SK-N-SH (cell line): ENCODE measurements around the gene RASSF4. TPM values are rescaled to one million over a fixed set of nuclear protein-coding genes. Genes with fewer than 3 reads are reported as not detected.

ENCODE experiments used
- CTCF ChIA-PET: fragments of 300-600, 350-600 bp; formaldehyde crosslinking; extraction: SDS; loops from one replicate; lab custom pipeline; 2021; lab: Yijun Ruan, JAX
- POLR2A ChIA-PET: fragments of 350-600 bp; sonication (Branson Sonifier 250); formaldehyde crosslinking; extraction: SDS; loops from one replicate; lab custom pipeline; 2020; ENCODE audit warnings: antibody characterized with exemption, inconsistent platforms; lab: Yijun Ruan, JAX
- DNase-seq: peaks from one replicate; pipeline ENCODE4 v3.0.0; 2012
- H2AFZ ChIP-seq: fragments of 200-600 bp; sonication (generic); 2 replicates; pipeline ENCODE4 v1.8.1; 2016; ENCODE audit warnings: antibody characterized with exemption, mild to moderate bottlenecking, low read depth
- H3F3A ChIP-seq: fragments of 200-600 bp; sonication (generic); replicated peaks from 2 replicates; pipeline ENCODE3; 2016; ENCODE audit warnings: antibody characterized with exemption, mild to moderate bottlenecking; ENCODE audit not compliant: insufficient read depth
- H3K27ac ChIP-seq, 2 experiments: fragments of 200-500 bp in 1 of 2; fragments of 200-600 bp in 1 of 2; sonication (Bioruptor generic) in 1 of 2; sonication (generic), shearing (Covaris generic) in 1 of 2; 2 replicates each; pipeline versions ENCODE4 v1.5.1 to v1.6.1; 2014 to 2016; ENCODE audit warnings: low read depth in 2 of 2, inconsistent platforms in 1 of 2, low read length in 1 of 2, mild to moderate bottlenecking in 1 of 2, mixed read lengths in 1 of 2
- H3K27me3 ChIP-seq: fragments of 200-600 bp; sonication (generic), shearing (Covaris generic); 2 replicates; pipeline ENCODE4 v1.6.1; 2016; ENCODE audit warnings: mixed run types; ENCODE audit not compliant: insufficient read depth
- H3K36me3 ChIP-seq, 2 experiments: fragments of 200-500 bp in 1 of 2; fragments of 200-600 bp in 1 of 2; sonication (Bioruptor generic) in 1 of 2; sonication (generic) in 1 of 2; replicated peaks in 1 of 2; 2 replicates each; pipeline versions ENCODE3 to v1.5.1; 2014 to 2016; ENCODE audit warnings: low read length in 1 of 2, mild to moderate bottlenecking in 1 of 2; ENCODE audit not compliant: insufficient read depth in 2 of 2, control insufficient read depth in 1 of 2
- H3K4me1 ChIP-seq, 2 experiments: fragments of 200-500 bp in 1 of 2; fragments of 200-600 bp in 1 of 2; sonication (Bioruptor generic) in 1 of 2; sonication (generic), shearing (Covaris generic) in 1 of 2; 2 replicates each; pipeline versions ENCODE4 v1.5.1 to v1.6.1; 2014 to 2016; ENCODE audit warnings: low read depth in 1 of 2, low read length in 1 of 2, mixed run types in 1 of 2; ENCODE audit not compliant: insufficient read depth in 2 of 2, control insufficient read depth in 1 of 2
- H3K4me2 ChIP-seq: fragments of 200-600 bp; sonication (generic), shearing (Covaris generic); 2 replicates; pipeline ENCODE4 v1.6.1; 2017; ENCODE audit warnings: mixed run types
- H3K4me3 ChIP-seq, 2 experiments: fragments of 200-500 bp in 1 of 2; fragments of 200-600 bp in 1 of 2; sonication (Bioruptor generic) in 1 of 2; sonication (generic), shearing (Covaris generic) in 1 of 2; 2 replicates each; pipeline versions ENCODE4 v1.5.1 to v1.8.1; 2014 to 2016; ENCODE audit warnings: low read depth in 2 of 2, inconsistent platforms in 1 of 2, low read length in 1 of 2, mild to moderate bottlenecking in 1 of 2, mixed read lengths in 1 of 2, moderate library complexity in 1 of 2
- H3K79me2 ChIP-seq: fragments of 200-600 bp; sonication (generic); 2 replicates; pipeline ENCODE4 v1.8.1; 2017; ENCODE audit warnings: mild to moderate bottlenecking; ENCODE audit not compliant: insufficient read depth
- H3K9ac ChIP-seq: fragments of 200-600 bp; sonication (generic); 2 replicates; pipeline ENCODE4 v1.6.1; 2017; ENCODE audit warnings: mixed run types
- H3K9me2 ChIP-seq: fragments of 200-600 bp; sonication (generic); 2 replicates; pipeline ENCODE4 v1.6.1; 2017; ENCODE audit warnings: mixed run types
- H3K9me3 ChIP-seq: fragments of 200-600 bp; sonication (generic); 2 replicates; pipeline ENCODE4 v1.6.1; 2017; ENCODE audit warnings: mixed run types, mild to moderate bottlenecking, moderate library complexity
- H4K20me1 ChIP-seq: fragments of 200-600 bp; sonication (generic); 2 replicates; pipeline ENCODE4 v1.6.1; 2017; ENCODE audit warnings: mild to moderate bottlenecking, mixed run types; ENCODE audit not compliant: insufficient read depth
- FOXJ3 ChIP-seq: sonication (generic); formaldehyde crosslinking; IDR thresholded peaks from 2 replicates; pipeline ENCODE4 v1.5.1; 2020; ENCODE audit warnings: mild to moderate bottlenecking, missing genetic modification reagents
- GABPA ChIP-seq: IDR thresholded peaks from 2 replicates; pipeline ENCODE4 v1.4.0; 2012; ENCODE audit warnings: low read depth, mild to moderate bottlenecking
- NFIC ChIP-seq: IDR thresholded peaks from 2 replicates; pipeline ENCODE4 v1.4.0; 2012; ENCODE audit warnings: borderline replicate concordance
- NRF1 ChIP-seq: IDR thresholded peaks from 2 replicates; pipeline ENCODE4 v1.6.1; 2012; ENCODE audit warnings: low read depth, mild to moderate bottlenecking, low read length
- POLR2AphosphoS5 ChIP-seq: IDR thresholded peaks from 2 replicates; pipeline ENCODE4 v1.6.1; 2012; ENCODE audit warnings: low read depth, low read length
- RAD21 ChIP-seq: IDR thresholded peaks from 2 replicates; pipeline ENCODE4 v1.6.1; 2012; ENCODE audit warnings: mild to moderate bottlenecking, low read length
- RFX5 ChIP-seq: IDR thresholded peaks from 2 replicates; pipeline ENCODE4 v1.6.1; 2012; ENCODE audit warnings: mild to moderate bottlenecking, improper control_type of control experiment, low read length
- SMC3 ChIP-seq: IDR thresholded peaks from 2 replicates; pipeline ENCODE4 v1.6.1; 2012; ENCODE audit warnings: low read depth, low read length, improper control_type of control experiment
- WGBS: methylation state at CpG from one replicate; pipeline ENCODE4 v1.1.6; 2017; ENCODE audit warnings: low lambda C conversion rate; 5-methylcytosine and 5-hydroxymethylcytosine counted together
- polyA plus RNA-seq, 3 experiments: library from polyadenylated mRNA; depleted of rRNA; stranded (reverse); fragments of >200 nt; gene quantifications; 2 replicates each; pipeline ENCODE4 v1.2.3, GENCODE V29; 2012
- TF ChIP-seq, protein P1 (sequence below): IDR thresholded peaks from 2 replicates; pipeline ENCODE4 v1.4.0; 2012; ENCODE audit warnings: low read depth, borderline replicate concordance
- TF ChIP-seq, protein P2 (sequence below): fragments of 200-600 bp; sonication (generic); IDR thresholded peaks from 2 replicates; pipeline ENCODE4 v1.6.1; 2017; ENCODE audit warnings: antibody characterized with exemption, mild to moderate bottlenecking, moderate library complexity
- TF ChIP-seq, protein P3 (sequence below): fragments of 150-350 bp; IDR thresholded peaks from 2 replicates; pipeline ENCODE4 v1.6.1; 2016; ENCODE audit warnings: mild to moderate bottlenecking, low read depth, low read length
- TF ChIP-seq, protein P4 (sequence below): IDR thresholded peaks from 2 replicates; pipeline ENCODE4; 2012

The RASSF4 gene
- polyA plus RNA-seq, 1 of the 3 experiments (the other 2 are of a cell fraction): 11.0 TPM

DNA sequence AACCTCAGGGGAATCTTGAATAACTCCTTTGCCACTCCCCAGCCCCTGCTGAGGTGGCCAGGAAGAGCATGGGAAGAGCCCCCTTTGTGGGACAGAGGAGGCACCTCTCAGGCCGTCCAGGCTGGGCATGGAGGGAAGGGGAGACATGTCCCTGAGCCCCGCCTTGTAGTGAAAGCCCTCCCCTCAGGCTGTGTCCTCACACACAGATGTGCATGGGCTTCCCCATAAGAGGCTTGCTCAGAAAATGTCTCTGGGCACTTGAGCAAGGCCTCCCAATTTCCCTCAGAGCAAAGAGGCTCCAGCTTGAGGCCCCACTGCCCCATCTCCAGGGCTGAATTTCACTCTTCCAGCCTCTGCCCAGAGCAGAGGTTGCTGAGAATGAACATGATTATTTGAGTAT is 44.7 kb upstream of the RASSF4 start (continued):
- TF ChIP-seq FOXJ3 (CRISPR knock-in tag) (no peak), NRF1 (no peak)
- TF ChIP-seq, protein P1, sequence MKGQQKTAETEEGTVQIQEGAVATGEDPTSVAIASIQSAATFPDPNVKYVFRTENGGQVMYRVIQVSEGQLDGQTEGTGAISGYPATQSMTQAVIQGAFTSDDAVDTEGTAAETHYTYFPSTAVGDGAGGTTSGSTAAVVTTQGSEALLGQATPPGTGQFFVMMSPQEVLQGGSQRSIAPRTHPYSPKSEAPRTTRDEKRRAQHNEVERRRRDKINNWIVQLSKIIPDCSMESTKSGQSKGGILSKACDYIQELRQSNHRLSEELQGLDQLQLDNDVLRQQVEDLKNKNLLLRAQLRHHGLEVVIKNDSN: no peak

DNA sequence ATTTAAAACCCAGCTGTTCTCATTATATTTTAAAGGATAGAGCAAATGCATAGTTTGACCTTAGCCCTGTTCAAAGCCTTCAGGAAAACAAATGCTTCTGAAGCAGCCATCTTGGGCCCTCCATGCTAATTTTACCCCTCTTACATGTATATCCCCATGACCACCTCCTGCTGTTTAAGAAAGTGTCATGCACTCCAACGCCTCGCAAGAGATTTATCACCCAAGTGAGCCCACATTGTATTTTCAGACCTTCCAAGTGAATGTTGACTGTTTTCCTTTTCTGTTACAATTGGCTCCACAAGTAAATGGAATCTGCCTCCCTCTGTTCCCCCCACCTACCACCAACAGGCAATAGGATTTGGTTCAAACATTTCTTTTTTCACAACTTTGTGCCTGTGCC is 43.2 kb upstream of the RASSF4 start:
- Histone ChIP-seq H3F3A (no peaks in the 10 kb centered on the region), H2AFZ (no peak overlapping the region), H3K4me2 (no peak overlapping the region), H3K27ac (no peak overlapping the region), H3K27me3 (peaks cover 47% of the 10 kb centered on the region), H3K4me3 (no peak overlapping the region), H4K20me1 (no peaks in the 10 kb centered on the region), H3K9me2 (no peaks in the 10 kb centered on the region), H3K79me2 (no peaks in the 10 kb centered on the region), H3K9me3 (no peaks in the 10 kb centered on the region), H3K4me1 (peaks cover 0 to 6% of the 10 kb centered on the region in 2 experiments; a peak in 1 of 4 replicates), H3K9ac (no peak overlapping the region), H3K36me3 (no peaks in the 10 kb centered on the region)
- ChIA-PET CTCF (no interaction called here), POLR2A (no interaction called here)
- WGBS: 0% methylated on average over 2 of the region's 2 CpGs
- DNase-seq: no peak
- TF ChIP-seq SMC3 (no peak), RFX5 (no peak), RAD21 (no peak), NFIC (no peak), POLR2AphosphoS5 (no peak), GABPA (no peak)
- TF ChIP-seq, protein P1: no peak
- TF ChIP-seq, protein P2, sequence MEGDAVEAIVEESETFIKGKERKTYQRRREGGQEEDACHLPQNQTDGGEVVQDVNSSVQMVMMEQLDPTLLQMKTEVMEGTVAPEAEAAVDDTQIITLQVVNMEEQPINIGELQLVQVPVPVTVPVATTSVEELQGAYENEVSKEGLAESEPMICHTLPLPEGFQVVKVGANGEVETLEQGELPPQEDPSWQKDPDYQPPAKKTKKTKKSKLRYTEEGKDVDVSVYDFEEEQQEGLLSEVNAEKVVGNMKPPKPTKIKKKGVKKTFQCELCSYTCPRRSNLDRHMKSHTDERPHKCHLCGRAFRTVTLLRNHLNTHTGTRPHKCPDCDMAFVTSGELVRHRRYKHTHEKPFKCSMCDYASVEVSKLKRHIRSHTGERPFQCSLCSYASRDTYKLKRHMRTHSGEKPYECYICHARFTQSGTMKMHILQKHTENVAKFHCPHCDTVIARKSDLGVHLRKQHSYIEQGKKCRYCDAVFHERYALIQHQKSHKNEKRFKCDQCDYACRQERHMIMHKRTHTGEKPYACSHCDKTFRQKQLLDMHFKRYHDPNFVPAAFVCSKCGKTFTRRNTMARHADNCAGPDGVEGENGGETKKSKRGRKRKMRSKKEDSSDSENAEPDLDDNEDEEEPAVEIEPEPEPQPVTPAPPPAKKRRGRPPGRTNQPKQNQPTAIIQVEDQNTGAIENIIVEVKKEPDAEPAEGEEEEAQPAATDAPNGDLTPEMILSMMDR: no peak
- TF ChIP-seq, protein P3, sequence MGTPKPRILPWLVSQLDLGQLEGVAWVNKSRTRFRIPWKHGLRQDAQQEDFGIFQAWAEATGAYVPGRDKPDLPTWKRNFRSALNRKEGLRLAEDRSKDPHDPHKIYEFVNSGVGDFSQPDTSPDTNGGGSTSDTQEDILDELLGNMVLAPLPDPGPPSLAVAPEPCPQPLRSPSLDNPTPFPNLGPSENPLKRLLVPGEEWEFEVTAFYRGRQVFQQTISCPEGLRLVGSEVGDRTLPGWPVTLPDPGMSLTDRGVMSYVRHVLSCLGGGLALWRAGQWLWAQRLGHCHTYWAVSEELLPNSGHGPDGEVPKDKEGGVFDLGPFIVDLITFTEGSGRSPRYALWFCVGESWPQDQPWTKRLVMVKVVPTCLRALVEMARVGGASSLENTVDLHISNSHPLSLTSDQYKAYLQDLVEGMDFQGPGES: no peak
- TF ChIP-seq, protein P4, sequence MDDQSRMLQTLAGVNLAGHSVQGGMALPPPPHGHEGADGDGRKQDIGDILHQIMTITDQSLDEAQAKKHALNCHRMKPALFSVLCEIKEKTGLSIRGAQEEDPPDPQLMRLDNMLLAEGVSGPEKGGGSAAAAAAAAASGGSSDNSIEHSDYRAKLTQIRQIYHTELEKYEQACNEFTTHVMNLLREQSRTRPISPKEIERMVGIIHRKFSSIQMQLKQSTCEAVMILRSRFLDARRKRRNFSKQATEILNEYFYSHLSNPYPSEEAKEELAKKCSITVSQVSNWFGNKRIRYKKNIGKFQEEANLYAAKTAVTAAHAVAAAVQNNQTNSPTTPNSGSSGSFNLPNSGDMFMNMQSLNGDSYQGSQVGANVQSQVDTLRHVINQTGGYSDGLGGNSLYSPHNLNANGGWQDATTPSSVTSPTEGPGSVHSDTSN: no peak
